Measurements from ENCODE around the gene DDX6. TPM values are rescaled to one million over a fixed set of nuclear protein-coding genes. Genes with fewer than 3 reads are reported as not detected.

DDX6 gene
- total and polyA plus RNA-seq, 10 of the 15 experiments (the other 5 are each of a cell fraction or from before 2014, with no cell fraction given), result 6.6 to 119 (median 48.8) TPM

GRCh38 chr11:118812485-118812884, 21.5 kb upstream of the DDX6 start:
- H3K27me3 ChIP-seq (replicated peaks in 1 of 2; ENCODE audit: control insufficient read depth in 2 of 2, insufficient read depth in 2 of 2, low read length in 1 of 2), result no peaks in the 10 kb centered on the region
- H3K9me3 ChIP-seq (replicated peaks; ENCODE audit: control insufficient read depth, insufficient read depth, low read length), result peaks cover 2% of the 10 kb centered on the region; the same call in 1 of the 3 replicates
- no peaks in the 10 kb centered on the region for H3K4me1 ChIP-seq (ENCODE audit: control insufficient read depth, insufficient read depth, low read length)
- FAIRE-seq, result no peak
- no peak overlapping the region for H3K4me2 ChIP-seq (ENCODE audit: control insufficient read depth, insufficient read depth)
- WGBS (ENCODE audit: insufficient coverage, insufficient replicate concordance, low lambda C conversion rate, missing lambda C conversion rate), result 62% methylated on average over 3 of the region's 5 CpGs
- POLR2A ChIA-PET, result no interaction called here
- H3K79me2 ChIP-seq (ENCODE audit: control insufficient read depth, insufficient read depth, low read length), result no peaks in the 10 kb centered on the region
- no peaks in the 10 kb centered on the region for H3K36me3 ChIP-seq (ENCODE audit: control insufficient read depth in 2 of 2, insufficient read depth in 2 of 2, low read length in 1 of 2)
- CTCF ChIA-PET, result no interaction called here
- no peak overlapping the region for H3K9ac ChIP-seq (ENCODE audit: control insufficient read depth, insufficient read depth, low read length)
- TF ChIP-seq NR2F1 (conservative IDR thresholded peaks at IDR 0.05), result no peak
- no peak for TF ChIP-seq ZNF207 (IDR thresholded peaks at IDR 0.05; ENCODE audit: borderline replicate concordance)
- TF ChIP-seq ATF7 (IDR thresholded peaks at IDR 0.05; ENCODE audit: low read depth), result no peak
- no peak for TF ChIP-seq CHD4 (IDR thresholded peaks at IDR 0.05)
- TF ChIP-seq NBN (IDR thresholded peaks at IDR 0.05), result no peak
- TF ChIP-seq, protein P1, sequence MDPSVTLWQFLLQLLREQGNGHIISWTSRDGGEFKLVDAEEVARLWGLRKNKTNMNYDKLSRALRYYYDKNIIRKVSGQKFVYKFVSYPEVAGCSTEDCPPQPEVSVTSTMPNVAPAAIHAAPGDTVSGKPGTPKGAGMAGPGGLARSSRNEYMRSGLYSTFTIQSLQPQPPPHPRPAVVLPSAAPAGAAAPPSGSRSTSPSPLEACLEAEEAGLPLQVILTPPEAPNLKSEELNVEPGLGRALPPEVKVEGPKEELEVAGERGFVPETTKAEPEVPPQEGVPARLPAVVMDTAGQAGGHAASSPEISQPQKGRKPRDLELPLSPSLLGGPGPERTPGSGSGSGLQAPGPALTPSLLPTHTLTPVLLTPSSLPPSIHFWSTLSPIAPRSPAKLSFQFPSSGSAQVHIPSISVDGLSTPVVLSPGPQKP (IDR thresholded peaks at IDR 0.05; ENCODE audit: low read depth, low read length), result no peak
- no peak for TF ChIP-seq MLLT1 (IDR thresholded peaks at IDR 0.05)
- no peak for TF ChIP-seq PML (IDR thresholded peaks at IDR 0.05; ENCODE audit: low read length)
- TF ChIP-seq TCF12 (IDR thresholded peaks at IDR 0.05; ENCODE audit: low read depth, low read length), result no peak
- TF ChIP-seq, protein P2, sequence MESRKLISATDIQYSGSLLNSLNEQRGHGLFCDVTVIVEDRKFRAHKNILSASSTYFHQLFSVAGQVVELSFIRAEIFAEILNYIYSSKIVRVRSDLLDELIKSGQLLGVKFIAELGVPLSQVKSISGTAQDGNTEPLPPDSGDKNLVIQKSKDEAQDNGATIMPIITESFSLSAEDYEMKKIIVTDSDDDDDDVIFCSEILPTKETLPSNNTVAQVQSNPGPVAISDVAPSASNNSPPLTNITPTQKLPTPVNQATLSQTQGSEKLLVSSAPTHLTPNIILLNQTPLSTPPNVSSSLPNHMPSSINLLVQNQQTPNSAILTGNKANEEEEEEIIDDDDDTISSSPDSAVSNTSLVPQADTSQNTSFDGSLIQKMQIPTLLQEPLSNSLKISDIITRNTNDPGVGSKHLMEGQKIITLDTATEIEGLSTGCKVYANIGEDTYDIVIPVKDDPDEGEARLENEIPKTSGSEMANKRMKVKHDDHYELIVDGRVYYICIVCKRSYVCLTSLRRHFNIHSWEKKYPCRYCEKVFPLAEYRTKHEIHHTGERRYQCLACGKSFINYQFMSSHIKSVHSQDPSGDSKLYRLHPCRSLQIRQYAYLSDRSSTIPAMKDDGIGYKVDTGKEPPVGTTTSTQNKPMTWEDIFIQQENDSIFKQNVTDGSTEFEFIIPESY (IDR thresholded peaks at IDR 0.05), result no peak
- no peak for TF ChIP-seq SREBF2 (IDR thresholded peaks at IDR 0.05; ENCODE audit: low read length)
- no peak for TF ChIP-seq IKZF1 (conservative IDR thresholded peaks at IDR 0.05)
- TF ChIP-seq TAF1 (IDR thresholded peaks at IDR 0.05; ENCODE audit: borderline replicate concordance, low read depth, low read length), result no peak
- TF ChIP-seq BRCA1 (IDR thresholded peaks at IDR 0.05; ENCODE audit: low read depth, low read length), result no peak
- no peak for TF ChIP-seq FOXM1 (IDR thresholded peaks at IDR 0.05; ENCODE audit: low read depth, low read length)
- TF ChIP-seq ETV6 (conservative IDR thresholded peaks at IDR 0.05 in 1 of 2, IDR thresholded peaks at IDR 0.05 in 1 of 2; ENCODE audit: borderline replicate concordance in 1 of 2, low read depth in 1 of 2), result no peak
- TF ChIP-seq PAX5 (IDR thresholded peaks at IDR 0.05; ENCODE audit: borderline replicate concordance, low read depth, low read length), result no peak
- no peak for TF ChIP-seq SUZ12 (IDR thresholded peaks at IDR 0.05; ENCODE audit: unreplicated experiment)
- intact Hi-C loops (cut with micrococcal nuclease; ENCODE audit: unreplicated experiment) (no loop called here), in situ Hi-C loops (cut with MboI) (no loop called here)
- RAD21 ChIA-PET (ENCODE audit: unreplicated experiment), result no interaction called here
- SMC1A ChIA-PET (ENCODE audit: uncharacterized antibody, unreplicated experiment), result interaction anchor here (0.9 kb wide), 1 partner anchor 13 kb away, joined by 4 read pairs; no protein-coding TSS in a partner anchor
- H2AFZ ChIP-seq (ENCODE audit: control insufficient read depth, low read depth, low read length), result no peak overlapping the region
- no peak overlapping the region for H3K4me3 ChIP-seq
- BruUV-seq (replicated peaks), result no TSS peak
- no peaks in the 10 kb centered on the region for H4K20me1 ChIP-seq (ENCODE audit: control insufficient read depth, insufficient read depth)
- no peak overlapping the region for H3K27ac ChIP-seq (ENCODE audit: control insufficient read depth, insufficient read depth)
- no peak for DNase-seq (ENCODE audit: low read depth, low spot score)
- ATAC-seq, result no peak
